Lower leg skin (tissue), 4 donors: ENCODE measurements around the gene CFAP53. TPM values are rescaled to one million over a fixed set of nuclear protein-coding genes. Genes with fewer than 3 reads are reported as not detected.

Experiments used
- DNase-seq, 2 donors: peaks; one replicate each; pipeline ENCODE4 v3.0.0-alpha.2; 2019; ENCODE audit warnings: low spot score in 2 of 2
- H3K4me3 ChIP-seq: fragments of 200-600 bp; sonication (generic); 2 replicates; pipeline ENCODE4 v1.5.1; 2017; ENCODE audit warnings: mild to moderate bottlenecking, low read depth; ENCODE audit not compliant: poor library complexity, severe bottlenecking
- POLR2A ChIP-seq, 2 donors: fragments of 450-650 bp; IDR thresholded peaks; one replicate each; pipeline ENCODE4 v1.6.1; 2016 to 2017; ENCODE audit warnings: antibody characterized with exemption in 2 of 2, mild to moderate bottlenecking in 1 of 2, moderate library complexity in 1 of 2
- WGBS, 2 donors: methylation state at CpG; one replicate each; pipeline ENCODE4 v1.1.5; 2018; 5-methylcytosine and 5-hydroxymethylcytosine counted together
- intact Hi-C: fragments of 100-400 bp; cut with DNase I; formaldehyde crosslinking; loops from one replicate; pipeline ENCODE4 v1.15.0; 2023; ENCODE audit warnings: low total_unique reads
- total RNA-seq, 4 donors: library from RNA; depleted of rRNA; stranded (reverse); fragments of >200 nt; gene quantifications; one replicate each; pipeline ENCODE4 v1.1.0, GENCODE V29; 2016
- TF ChIP-seq, protein P1 (sequence below), 3 donors: fragments of 450-650 bp; IDR thresholded peaks; one replicate each; pipeline ENCODE4 v1.5.1; 2016; ENCODE audit warnings: antibody characterized with exemption in 3 of 3, mild to moderate bottlenecking in 3 of 3, moderate library complexity in 2 of 3

CFAP53 gene
- total RNA-seq, 4 donors from 2014 or later = 0.23 to 0.37 (median 0.34) TPM; not detected in 1

DNA sequence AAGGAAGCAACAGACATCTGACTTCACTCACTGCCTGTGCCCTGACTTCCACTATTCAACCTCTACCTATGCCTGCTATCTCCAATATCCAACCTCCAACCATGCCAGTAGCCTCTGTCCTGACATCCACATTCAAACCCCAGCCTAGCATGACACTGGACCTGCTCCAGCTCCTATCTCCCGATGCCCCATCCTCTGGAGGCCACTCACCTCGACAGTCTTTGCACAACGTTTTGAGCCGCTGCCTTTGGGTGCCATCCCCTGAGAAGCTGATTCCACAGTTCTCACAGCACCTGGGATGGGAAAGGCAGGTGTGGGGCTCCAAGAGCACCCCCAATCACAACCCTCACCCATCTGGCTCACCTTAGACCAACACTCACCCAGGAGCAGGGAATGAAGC is 10.2 kb upstream of the CFAP53 start:
- 87 to 96% methylated on average over 4 of the region's 4 CpGs for WGBS, 2 donors
- no peak overlapping the region for H3K4me3 ChIP-seq
- no peak for TF ChIP-seq POLR2A (IDR thresholded peaks at IDR 0.05)
- TF ChIP-seq, protein P1, sequence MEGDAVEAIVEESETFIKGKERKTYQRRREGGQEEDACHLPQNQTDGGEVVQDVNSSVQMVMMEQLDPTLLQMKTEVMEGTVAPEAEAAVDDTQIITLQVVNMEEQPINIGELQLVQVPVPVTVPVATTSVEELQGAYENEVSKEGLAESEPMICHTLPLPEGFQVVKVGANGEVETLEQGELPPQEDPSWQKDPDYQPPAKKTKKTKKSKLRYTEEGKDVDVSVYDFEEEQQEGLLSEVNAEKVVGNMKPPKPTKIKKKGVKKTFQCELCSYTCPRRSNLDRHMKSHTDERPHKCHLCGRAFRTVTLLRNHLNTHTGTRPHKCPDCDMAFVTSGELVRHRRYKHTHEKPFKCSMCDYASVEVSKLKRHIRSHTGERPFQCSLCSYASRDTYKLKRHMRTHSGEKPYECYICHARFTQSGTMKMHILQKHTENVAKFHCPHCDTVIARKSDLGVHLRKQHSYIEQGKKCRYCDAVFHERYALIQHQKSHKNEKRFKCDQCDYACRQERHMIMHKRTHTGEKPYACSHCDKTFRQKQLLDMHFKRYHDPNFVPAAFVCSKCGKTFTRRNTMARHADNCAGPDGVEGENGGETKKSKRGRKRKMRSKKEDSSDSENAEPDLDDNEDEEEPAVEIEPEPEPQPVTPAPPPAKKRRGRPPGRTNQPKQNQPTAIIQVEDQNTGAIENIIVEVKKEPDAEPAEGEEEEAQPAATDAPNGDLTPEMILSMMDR (IDR thresholded peaks at IDR 0.05) = no peak
- DNase-seq = no peak
- intact Hi-C loops = no loop called here

DNA sequence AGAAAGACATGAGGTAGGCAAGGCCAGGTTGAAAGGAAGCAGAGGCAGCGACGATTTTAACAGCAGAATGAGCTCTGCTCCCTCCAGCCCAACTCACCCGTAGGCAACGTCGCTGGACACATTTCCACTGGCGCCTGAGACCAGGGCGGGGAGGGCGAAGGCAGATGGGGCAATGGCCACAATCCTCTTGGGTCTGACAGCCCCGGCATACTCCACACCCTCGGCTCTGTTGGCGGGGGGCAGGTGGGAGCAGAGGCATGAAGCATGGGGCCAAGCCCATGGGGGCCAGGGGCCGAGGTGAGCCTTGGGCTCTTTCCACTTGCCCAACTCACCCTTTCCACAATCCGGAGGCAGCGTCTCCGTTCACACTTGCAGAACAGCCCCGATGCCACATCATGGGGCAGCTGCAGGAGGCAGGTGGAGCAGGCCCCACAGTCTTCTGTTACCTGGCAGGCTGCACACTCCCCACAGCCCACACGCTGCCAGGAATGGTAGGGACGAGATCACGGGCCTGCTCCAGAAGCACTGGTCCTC is 9.3 kb upstream of the CFAP53 start:
- DNase-seq = no peak
- no peak for TF ChIP-seq POLR2A (IDR thresholded peaks at IDR 0.05)
- TF ChIP-seq, protein P1 (IDR thresholded peaks at IDR 0.05) = no peak
- H3K4me3 ChIP-seq = no peak overlapping the region
- 90 to 96% methylated on average over 19 of the region's 19 CpGs for WGBS, 2 donors
- intact Hi-C loops = no loop called here

DNA sequence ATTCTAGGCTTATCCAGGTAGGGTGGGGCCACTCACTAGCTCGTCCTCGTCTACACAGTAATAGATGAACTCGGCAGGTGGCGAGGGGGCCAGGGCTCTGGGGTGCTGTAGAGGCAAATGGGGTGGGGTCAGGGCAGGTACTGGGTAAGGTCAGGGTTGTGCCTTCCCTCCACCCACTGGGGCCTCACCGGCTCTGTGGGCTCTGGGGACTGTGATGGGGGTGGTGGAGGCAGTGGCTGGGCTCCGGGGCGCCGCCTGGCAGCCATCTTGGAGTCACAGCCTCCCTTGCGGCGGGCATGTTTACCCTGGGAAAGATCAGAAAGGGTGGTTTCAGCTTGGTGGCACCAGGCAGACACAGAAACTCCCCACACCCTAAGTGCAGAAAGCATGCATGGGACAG is 8.6 kb upstream of the CFAP53 start:
- TF ChIP-seq, protein P1 (IDR thresholded peaks at IDR 0.05) = no peak
- TF ChIP-seq POLR2A (IDR thresholded peaks at IDR 0.05) = no peak
- whole genome bisulfite sequencing, 2 donors = 97 to 99% methylated on average over 10 of the region's 10 CpGs
- DNase-seq = no peak
- no peak overlapping the region for H3K4me3 ChIP-seq
- intact Hi-C loops = no loop called here

DNA sequence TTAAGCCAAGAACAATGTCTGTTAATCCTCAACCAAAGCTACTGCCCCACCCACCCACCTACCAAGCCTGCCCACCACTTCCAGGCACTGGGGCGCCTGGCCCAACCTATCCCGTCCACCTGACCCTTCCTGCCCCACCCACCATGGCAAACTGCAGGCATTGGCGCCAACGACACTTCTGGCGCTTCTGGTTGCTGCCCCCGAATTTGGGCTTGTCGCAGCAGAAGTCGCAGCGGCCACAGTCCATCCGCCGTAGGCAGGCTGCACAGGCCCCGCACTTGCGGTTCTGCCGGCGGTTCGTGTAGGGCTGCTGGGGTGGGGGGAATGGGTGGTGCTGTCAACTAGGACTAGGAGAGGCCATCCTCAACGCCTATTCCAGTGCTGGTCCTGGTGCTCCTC is 7.7 kb upstream of the CFAP53 start:
- intact Hi-C loops = no loop called here
- TF ChIP-seq, protein P1 (IDR thresholded peaks at IDR 0.05) = no peak
- TF ChIP-seq POLR2A (IDR thresholded peaks at IDR 0.05) = no peak
- H3K4me3 ChIP-seq = no peak overlapping the region
- 97 to 98% methylated on average over 17 of the region's 17 CpGs for WGBS, 2 donors
- no peak for DNase-seq

DNA sequence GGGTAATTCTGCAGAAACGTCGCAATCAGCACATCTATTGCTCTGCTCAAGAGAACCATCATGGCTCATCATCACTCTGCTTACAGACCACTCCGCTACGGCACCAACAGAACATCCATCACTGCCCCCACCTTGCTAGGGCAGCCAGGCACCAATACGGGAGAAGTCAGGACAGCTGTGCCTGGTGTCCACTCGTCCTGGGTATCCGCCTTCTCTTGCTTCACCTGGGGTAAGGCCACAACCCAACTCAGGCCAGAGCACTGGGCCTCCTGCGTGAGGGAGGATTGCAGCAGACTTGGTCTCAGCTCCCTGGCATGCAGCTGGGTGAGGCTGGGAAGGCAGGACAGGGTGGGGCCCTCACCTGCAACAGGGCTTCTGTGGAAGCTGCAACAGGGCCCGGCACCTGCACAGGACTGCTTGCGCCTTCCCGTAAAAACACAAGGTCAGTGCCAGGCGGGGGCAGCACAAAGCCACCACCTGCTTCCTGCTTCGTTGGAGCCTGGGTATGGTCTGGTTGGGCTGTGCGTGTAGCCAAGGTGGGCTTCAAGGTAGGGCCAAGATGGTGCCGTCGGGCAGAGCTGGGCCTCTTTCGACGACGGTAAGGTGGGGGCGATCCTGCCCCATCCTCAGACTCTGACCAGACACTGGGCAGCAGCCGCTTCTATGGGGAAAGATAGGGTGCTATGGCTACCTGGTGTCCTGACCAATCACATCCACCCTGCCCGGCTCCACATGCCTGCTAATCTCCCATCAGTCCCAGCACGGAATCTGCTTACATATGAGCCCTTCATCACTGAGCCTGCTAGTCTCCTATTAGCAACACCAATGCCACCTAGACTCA is 7.1 kb upstream of the CFAP53 start:
- 92 to 94% methylated on average over 21 to 22 of the region's 23 CpGs for WGBS, 2 donors
- no peak overlapping the region for H3K4me3 ChIP-seq
- intact Hi-C loops = no loop called here
- DNase-seq = no peak
- TF ChIP-seq, protein P1 (IDR thresholded peaks at IDR 0.05) = no peak
- no peak for TF ChIP-seq POLR2A (IDR thresholded peaks at IDR 0.05)
